ENCODE measurements around the gene TBC1D24.

Gene TBC1D24

GRCh38 chr16:2450975-2451381 lies 23.9 kb upstream of the TBC1D24 start:
- no peak for DNase-seq

- DNase-seq = no peak
Measured at GRCh38 chr16:2451851-2452320, 23.0 kb upstream of the TBC1D24 start.

- DNase-seq = no peak
Measured at GRCh38 chr16:2452650-2453049, 22.3 kb upstream of the TBC1D24 start.

- DNase-seq = no peak
Measured at GRCh38 chr16:2455081-2455845, 19.7 kb upstream of the TBC1D24 start.

GRCh38 chr16:2456551-2457153 lies 18.3 kb upstream of the TBC1D24 start:
- DNase-seq = no peak

GRCh38 chr16:2457267-2457666 lies 17.7 kb upstream of the TBC1D24 start:
- no peak for DNase-seq

- no peak for DNase-seq
Measured at GRCh38 chr16:2457946-2458345, 17.0 kb upstream of the TBC1D24 start.

GRCh38 chr16:2458887-2459646 lies 15.9 kb upstream of the TBC1D24 start:
- no peak for DNase-seq

- DNase-seq = peak; percentile 99
Measured at GRCh38 chr16:2459647-2460390, 15.1 kb upstream of the TBC1D24 start, which contains the start of gene TEDC2. Gene TEDC2 (plus strand): TSS chr16:2460109. CDS start chr16:2460145, 36 bp downstream.

- DNase-seq = no peak
Measured at GRCh38 chr16:2460391-2460713, 14.6 kb upstream of the TBC1D24 start.

- DNase-seq = no peak
Measured at GRCh38 chr16:2460916-2461315, 14.0 kb upstream of the TBC1D24 start.

GRCh38 chr16:2462031-2462866 lies 12.7 kb upstream of the TBC1D24 start:
- DNase-seq = no peak

GRCh38 chr16:2464333-2464732 lies 10.6 kb upstream of the TBC1D24 start:
- no peak for DNase-seq

GRCh38 chr16:2465653-2466415 lies 9.1 kb upstream of the TBC1D24 start:
- no peak for DNase-seq

- no peak for DNase-seq
Measured at GRCh38 chr16:2466667-2467527, 8.0 kb upstream of the TBC1D24 start.

GRCh38 chr16:2467528-2468232 lies 7.2 kb upstream of the TBC1D24 start:
- DNase-seq = no peak

- no peak for DNase-seq
Measured at GRCh38 chr16:2468233-2468724, 6.6 kb upstream of the TBC1D24 start.

- DNase-seq = no peak
Measured at GRCh38 chr16:2468725-2469398, 6.1 kb upstream of the TBC1D24 start.
